Panc1 (cell line): ENCODE data around the gene DCAF12L2. TPM values are rescaled to one million over a fixed set of nuclear protein-coding genes. Genes with fewer than 3 reads are reported as not detected.

ENCODE experiments used
- ATAC-seq: fragments of 200-7000 bp; cut with Tn5 transposase; 2 replicates; pipeline ENCODE4 v1.9.1; 2020; ENCODE audit warnings: mild to moderate bottlenecking, moderate library complexity
- BruUV-seq: library from RNA; stranded (reverse); fragments of 400-500 nt; replicated peaks from 2 replicates; lab custom pipeline; 2021; lab: Mats Ljungman, UMichigan
- CTCF ChIA-PET: fragments of 300-600 bp; sonication (Branson Sonifier 250); formaldehyde crosslinking; loops from one replicate; lab custom pipeline; 2022; ENCODE audit warnings: antibody characterized with exemption; lab: Charles Lee
- POLR2A ChIA-PET: fragments of 300-600 bp; sonication (Branson Sonifier 250); formaldehyde crosslinking; loops from one replicate; lab custom pipeline; 2022; ENCODE audit warnings: antibody characterized with exemption; lab: Charles Lee
- DNase-seq: peaks from one replicate; pipeline ENCODE4 v3.0.0-alpha.2; 2010; ENCODE audit warnings: low read depth, low spot score
- H3K27ac ChIP-seq: 2 replicates; pipeline ENCODE4 v1.5.1; 2011; ENCODE audit warnings: mild to moderate bottlenecking, low read length, inconsistent platforms
- H3K27me3 ChIP-seq: fragments of 200-500 bp; sonication (Bioruptor generic); 2 replicates; pipeline ENCODE4 v1.6.0; 2014; ENCODE audit warnings: low read length, inconsistent platforms; ENCODE audit not compliant: control insufficient read depth, insufficient read depth
- H3K36me3 ChIP-seq: fragments of 200-500 bp; sonication (Bioruptor generic); 2 replicates; pipeline ENCODE4 v1.5.1; 2014; ENCODE audit warnings: inconsistent platforms, mild to moderate bottlenecking, low read length, moderate library complexity; ENCODE audit not compliant: control insufficient read depth, insufficient read depth
- H3K4me1 ChIP-seq: 2 replicates; pipeline ENCODE4 v1.5.1; 2011; ENCODE audit warnings: inconsistent platforms, mild to moderate bottlenecking, low read length, moderate library complexity; ENCODE audit not compliant: control insufficient read depth, insufficient read depth
- H3K4me3 ChIP-seq, 2 experiments: 2 replicates each; pipeline ENCODE4 v1.5.1; 2011 to 2012; ENCODE audit warnings: low read depth in 2 of 2, low read length in 2 of 2, mild to moderate bottlenecking in 2 of 2, inconsistent platforms in 1 of 2, moderate library complexity in 1 of 2
- H3K9me3 ChIP-seq: fragments of 200-500 bp; sonication (Bioruptor generic); 2 replicates; pipeline ENCODE4 v1.5.1; 2014; ENCODE audit warnings: low read depth, mild to moderate bottlenecking, inconsistent platforms, low read length, moderate library complexity; ENCODE audit not compliant: control insufficient read depth, insufficient read depth
- POLR2AphosphoS5 ChIP-seq: IDR thresholded peaks from 2 replicates; pipeline ENCODE4 v1.6.1; 2012; ENCODE audit warnings: mild to moderate bottlenecking, low read depth, low read length, moderate library complexity
- SIN3A ChIP-seq: IDR thresholded peaks from 2 replicates; pipeline ENCODE4 v1.6.1; 2012; ENCODE audit warnings: low read depth, mild to moderate bottlenecking, low read length, moderate library complexity, borderline replicate concordance; ENCODE audit not compliant: insufficient read depth
- TCF7L2 ChIP-seq: IDR thresholded peaks from 2 replicates; pipeline ENCODE4 v1.6.1; 2011; ENCODE audit warnings: mild to moderate bottlenecking, low read depth, low read length, inconsistent platforms
- in situ Hi-C: cut with HindIII; loops from 2 replicates; pipeline ENCODE4 v1.10.0; 2016; ENCODE audit warnings: low sequenced_read_pairs, low pct_unique_long_range_greater_than_20kb
- intact Hi-C: fragments of 100-400 bp; cut with micrococcal nuclease; formaldehyde crosslinking; loops from one replicate; pipeline ENCODE4 v1.10.0; 2022; ENCODE audit not compliant: unreplicated experiment
- total RNA-seq: library from RNA; stranded (reverse); gene quantifications from one replicate; pipeline ENCODE4 v1.2.1, GENCODE V29; 2021; ENCODE audit not compliant: unreplicated experiment
- TF ChIP-seq, protein P1 (sequence below), 2 experiments: IDR thresholded peaks; 2 replicates each; pipeline ENCODE4 v1.6.1; 2011 to 2012; ENCODE audit warnings: low read depth in 2 of 2, control low read depth in 1 of 2, low read length in 1 of 2, mild to moderate bottlenecking in 1 of 2, moderate library complexity in 1 of 2; ENCODE audit not compliant: insufficient read depth in 1 of 2
- TF ChIP-seq, protein P2 (sequence below): fragments of 450-650 bp; IDR thresholded peaks from 2 replicates; pipeline ENCODE4 v1.5.1; 2017; ENCODE audit warnings: mild to moderate bottlenecking

Gene DCAF12L2
- total RNA-seq, 1 experiment from 2014 or later, result not detected

DNA sequence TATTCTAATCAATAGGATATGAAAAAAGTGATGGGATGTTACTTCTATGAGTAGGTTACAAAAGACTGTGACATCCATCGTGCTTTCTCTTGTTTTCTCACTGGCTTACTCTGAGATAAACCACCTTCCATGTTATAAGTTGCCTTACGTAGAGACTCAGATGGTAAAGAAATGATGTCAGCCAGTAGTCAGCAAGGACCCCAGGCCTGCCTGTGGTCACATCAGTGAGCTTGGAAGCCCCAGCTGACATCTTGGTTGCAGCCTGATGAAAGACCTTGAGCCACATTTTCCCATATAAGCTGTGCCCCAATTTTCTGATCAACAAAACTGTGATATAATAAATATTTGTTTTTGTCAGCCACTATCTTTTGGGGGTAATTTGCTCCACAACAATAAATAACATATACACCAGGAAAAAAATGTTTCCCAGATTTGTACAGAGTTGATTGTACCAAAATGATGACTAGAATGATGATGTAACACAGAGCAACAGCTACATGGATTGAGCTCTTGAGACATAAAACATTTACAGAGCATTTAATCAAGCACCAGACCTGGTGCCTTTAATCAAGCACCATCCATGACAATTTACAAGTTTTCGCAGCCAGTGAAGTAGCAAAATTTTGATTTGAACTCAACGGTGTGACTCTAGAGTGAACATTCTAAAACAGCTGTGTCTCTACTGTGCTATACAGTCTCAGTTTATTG is 11.2 kb upstream of the DCAF12L2 start:
- intact Hi-C loops, result no loop called here
- POLR2A ChIA-PET, result no interaction called here

DNA sequence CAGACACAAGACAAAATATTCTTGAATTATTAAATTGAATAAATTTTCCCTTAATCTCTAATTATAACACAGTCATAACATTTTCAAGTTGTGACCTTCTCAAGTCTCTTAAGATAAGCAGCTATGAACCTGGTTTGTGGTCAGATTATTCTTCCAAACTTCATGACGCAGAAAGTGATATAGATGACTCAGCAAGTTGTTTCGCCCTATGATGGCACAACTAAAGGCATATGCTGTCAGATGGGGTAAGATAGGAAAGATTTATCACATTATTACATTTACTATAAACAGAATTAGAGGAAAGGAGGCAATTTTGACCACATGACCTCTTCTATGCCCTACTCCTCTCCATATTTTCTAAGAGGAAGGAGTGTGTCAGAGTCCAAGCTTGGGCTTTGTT is 4.6 kb upstream of the DCAF12L2 start:
- Histone ChIP-seq H3K27ac (no peak overlapping the region), H3K4me1 (no peaks in the 10 kb centered on the region), H3K4me3 (no peak overlapping the region), H3K9me3 (no peaks in the 10 kb centered on the region), H3K36me3 (no peaks in the 10 kb centered on the region), H3K27me3 (no peaks in the 10 kb centered on the region)
- intact Hi-C loops, result no loop called here
- no peak for ATAC-seq
- BruUV-seq, result no TSS peak
- TF ChIP-seq, protein P1, sequence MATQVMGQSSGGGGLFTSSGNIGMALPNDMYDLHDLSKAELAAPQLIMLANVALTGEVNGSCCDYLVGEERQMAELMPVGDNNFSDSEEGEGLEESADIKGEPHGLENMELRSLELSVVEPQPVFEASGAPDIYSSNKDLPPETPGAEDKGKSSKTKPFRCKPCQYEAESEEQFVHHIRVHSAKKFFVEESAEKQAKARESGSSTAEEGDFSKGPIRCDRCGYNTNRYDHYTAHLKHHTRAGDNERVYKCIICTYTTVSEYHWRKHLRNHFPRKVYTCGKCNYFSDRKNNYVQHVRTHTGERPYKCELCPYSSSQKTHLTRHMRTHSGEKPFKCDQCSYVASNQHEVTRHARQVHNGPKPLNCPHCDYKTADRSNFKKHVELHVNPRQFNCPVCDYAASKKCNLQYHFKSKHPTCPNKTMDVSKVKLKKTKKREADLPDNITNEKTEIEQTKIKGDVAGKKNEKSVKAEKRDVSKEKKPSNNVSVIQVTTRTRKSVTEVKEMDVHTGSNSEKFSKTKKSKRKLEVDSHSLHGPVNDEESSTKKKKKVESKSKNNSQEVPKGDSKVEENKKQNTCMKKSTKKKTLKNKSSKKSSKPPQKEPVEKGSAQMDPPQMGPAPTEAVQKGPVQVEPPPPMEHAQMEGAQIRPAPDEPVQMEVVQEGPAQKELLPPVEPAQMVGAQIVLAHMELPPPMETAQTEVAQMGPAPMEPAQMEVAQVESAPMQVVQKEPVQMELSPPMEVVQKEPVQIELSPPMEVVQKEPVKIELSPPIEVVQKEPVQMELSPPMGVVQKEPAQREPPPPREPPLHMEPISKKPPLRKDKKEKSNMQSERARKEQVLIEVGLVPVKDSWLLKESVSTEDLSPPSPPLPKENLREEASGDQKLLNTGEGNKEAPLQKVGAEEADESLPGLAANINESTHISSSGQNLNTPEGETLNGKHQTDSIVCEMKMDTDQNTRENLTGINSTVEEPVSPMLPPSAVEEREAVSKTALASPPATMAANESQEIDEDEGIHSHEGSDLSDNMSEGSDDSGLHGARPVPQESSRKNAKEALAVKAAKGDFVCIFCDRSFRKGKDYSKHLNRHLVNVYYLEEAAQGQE (IDR thresholded peaks at IDR 0.05; ENCODE audit: insufficient read depth in 1 of 2, low read depth in 2 of 2, low read length in 1 of 2), result no peak
- TF ChIP-seq SIN3A (no peak), TCF7L2 (no peak), POLR2AphosphoS5 (no peak)
- TF ChIP-seq, protein P2, sequence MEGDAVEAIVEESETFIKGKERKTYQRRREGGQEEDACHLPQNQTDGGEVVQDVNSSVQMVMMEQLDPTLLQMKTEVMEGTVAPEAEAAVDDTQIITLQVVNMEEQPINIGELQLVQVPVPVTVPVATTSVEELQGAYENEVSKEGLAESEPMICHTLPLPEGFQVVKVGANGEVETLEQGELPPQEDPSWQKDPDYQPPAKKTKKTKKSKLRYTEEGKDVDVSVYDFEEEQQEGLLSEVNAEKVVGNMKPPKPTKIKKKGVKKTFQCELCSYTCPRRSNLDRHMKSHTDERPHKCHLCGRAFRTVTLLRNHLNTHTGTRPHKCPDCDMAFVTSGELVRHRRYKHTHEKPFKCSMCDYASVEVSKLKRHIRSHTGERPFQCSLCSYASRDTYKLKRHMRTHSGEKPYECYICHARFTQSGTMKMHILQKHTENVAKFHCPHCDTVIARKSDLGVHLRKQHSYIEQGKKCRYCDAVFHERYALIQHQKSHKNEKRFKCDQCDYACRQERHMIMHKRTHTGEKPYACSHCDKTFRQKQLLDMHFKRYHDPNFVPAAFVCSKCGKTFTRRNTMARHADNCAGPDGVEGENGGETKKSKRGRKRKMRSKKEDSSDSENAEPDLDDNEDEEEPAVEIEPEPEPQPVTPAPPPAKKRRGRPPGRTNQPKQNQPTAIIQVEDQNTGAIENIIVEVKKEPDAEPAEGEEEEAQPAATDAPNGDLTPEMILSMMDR, result no peak
- DNase-seq, result no peak
- CTCF ChIA-PET, result no interaction called here
- in situ Hi-C loops, result no loop called here
- POLR2A ChIA-PET, result no interaction called here

More for the DNA sequence above, 11.2 kb upstream of the DCAF12L2 start:
- Histone ChIP-seq H3K4me3 (no peak overlapping the region), H3K27ac (no peak overlapping the region), H3K9me3 (no peaks in the 10 kb centered on the region), H3K27me3 (no peaks in the 10 kb centered on the region), H3K4me1 (no peaks in the 10 kb centered on the region), H3K36me3 (no peaks in the 10 kb centered on the region)
- DNase-seq (no peak), ATAC-seq (no peak)
- CTCF ChIA-PET, result no interaction called here
- in situ Hi-C loops, result no loop called here
- no peak for TF ChIP-seq SIN3A
- TF ChIP-seq POLR2AphosphoS5, result no peak
- TF ChIP-seq, protein P1 (IDR thresholded peaks at IDR 0.05; ENCODE audit: insufficient read depth in 1 of 2, low read depth in 2 of 2, low read length in 1 of 2), result no peak
- no peak for TF ChIP-seq TCF7L2
- TF ChIP-seq, protein P2, result no peak
- BruUV-seq, result no TSS peak
